ENCODE measurements around the gene CHD6. TPM values are rescaled to one million over a fixed set of nuclear protein-coding genes. Genes with fewer than 3 reads are reported as not detected.
A peak's percentile ranks its signal among the peaks of the same experiment; 100 is the strongest.

CHD6 gene, protein sequence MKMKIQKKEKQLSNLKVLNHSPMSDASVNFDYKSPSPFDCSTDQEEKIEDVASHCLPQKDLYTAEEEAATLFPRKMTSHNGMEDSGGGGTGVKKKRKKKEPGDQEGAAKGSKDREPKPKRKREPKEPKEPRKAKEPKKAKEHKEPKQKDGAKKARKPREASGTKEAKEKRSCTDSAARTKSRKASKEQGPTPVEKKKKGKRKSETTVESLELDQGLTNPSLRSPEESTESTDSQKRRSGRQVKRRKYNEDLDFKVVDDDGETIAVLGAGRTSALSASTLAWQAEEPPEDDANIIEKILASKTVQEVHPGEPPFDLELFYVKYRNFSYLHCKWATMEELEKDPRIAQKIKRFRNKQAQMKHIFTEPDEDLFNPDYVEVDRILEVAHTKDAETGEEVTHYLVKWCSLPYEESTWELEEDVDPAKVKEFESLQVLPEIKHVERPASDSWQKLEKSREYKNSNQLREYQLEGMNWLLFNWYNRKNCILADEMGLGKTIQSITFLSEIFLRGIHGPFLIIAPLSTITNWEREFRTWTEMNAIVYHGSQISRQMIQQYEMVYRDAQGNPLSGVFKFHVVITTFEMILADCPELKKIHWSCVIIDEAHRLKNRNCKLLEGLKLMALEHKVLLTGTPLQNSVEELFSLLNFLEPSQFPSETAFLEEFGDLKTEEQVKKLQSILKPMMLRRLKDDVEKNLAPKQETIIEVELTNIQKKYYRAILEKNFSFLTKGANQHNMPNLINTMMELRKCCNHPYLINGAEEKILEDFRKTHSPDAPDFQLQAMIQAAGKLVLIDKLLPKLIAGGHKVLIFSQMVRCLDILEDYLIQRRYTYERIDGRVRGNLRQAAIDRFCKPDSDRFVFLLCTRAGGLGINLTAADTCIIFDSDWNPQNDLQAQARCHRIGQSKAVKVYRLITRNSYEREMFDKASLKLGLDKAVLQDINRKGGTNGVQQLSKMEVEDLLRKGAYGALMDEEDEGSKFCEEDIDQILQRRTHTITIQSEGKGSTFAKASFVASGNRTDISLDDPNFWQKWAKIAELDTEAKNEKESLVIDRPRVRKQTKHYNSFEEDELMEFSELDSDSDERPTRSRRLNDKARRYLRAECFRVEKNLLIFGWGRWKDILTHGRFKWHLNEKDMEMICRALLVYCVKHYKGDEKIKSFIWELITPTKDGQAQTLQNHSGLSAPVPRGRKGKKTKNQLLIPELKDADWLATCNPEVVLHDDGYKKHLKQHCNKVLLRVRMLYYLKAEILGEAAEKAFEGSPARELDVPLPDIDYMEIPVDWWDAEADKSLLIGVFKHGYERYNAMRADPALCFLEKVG (N-terminal part only)
- 10 to 100 TPM; 25.4 to 62.9 (median 35.3) TPM for total RNA-seq

DNA sequence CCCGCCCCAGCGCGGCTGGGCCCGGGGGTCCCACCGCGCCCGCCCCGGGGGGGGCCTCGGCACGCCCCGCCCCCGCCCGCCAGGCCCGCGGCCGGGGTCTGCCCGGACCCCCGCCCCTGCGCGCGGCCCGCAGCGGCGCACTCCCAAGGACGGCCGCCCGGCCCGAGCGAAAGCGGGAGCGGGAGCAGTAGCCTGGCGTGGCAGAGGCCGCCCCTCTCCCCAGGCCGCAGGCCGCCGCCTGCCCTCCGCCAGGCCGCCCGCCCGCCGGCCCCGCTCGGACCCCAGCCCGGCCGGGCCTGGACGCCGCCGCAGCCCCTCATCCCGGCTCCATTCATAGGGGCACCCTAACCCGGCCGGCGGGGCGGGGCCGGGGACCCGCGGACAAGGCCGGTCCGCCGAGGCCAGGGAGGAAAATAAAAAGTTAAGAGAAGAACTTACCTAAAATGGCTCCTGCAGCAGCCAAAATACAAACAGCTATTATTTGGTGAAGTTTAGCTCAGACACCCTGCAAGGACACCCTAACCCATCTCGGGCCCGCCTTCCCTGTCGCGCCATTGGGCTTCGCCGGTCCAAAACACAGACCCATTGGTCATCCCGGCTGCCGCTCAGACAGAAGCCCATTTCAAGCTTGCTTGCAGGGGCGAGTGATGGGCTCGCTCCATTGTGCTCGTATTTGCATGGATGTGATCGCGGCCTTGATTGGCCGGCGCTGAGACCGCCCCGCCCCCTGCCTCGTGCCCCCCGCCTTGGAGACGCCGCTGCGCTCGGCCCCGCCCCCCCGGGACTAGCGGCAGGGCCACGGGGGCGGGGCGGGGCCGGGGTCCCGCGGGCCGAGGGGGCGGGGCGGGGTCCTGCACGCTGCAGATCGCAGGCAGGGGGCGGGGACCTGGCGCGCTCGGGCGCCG is at the start of gene CHD6:
CHD6 (minus strand) TSS at position 476 of the 905 bp plus-strand sequence. CDS start 67,040 bp downstream, outside the sequence.
- peak within 1 kb of the TSS; percentile 75 to 90 (median 79) for H3K27ac ChIP-seq
- peak within 1 kb of the TSS; percentile 68 to 92 (median 82) for H3K4me3 ChIP-seq
- ATAC-seq (ENCODE audit: low FRiP score in 2 of 2), result peak; percentile 99
- peak; percentile 99 to 100 for DNase-seq
- no peaks in the 10 kb centered on the region for H3K36me3 ChIP-seq
- H3K4me1 ChIP-seq, result peaks cover 16 to 37% (median 18%) of the 10 kb centered on the region in 4 donors
- H3K9me3 ChIP-seq, result no peaks in the 10 kb centered on the region
- WGBS, 2 donors, result 0% methylated on average over 35 of the region's 102 CpGs; no CpG with 5 or more reads in 1 of the 2 donors
- TF ChIP-seq, protein P1, sequence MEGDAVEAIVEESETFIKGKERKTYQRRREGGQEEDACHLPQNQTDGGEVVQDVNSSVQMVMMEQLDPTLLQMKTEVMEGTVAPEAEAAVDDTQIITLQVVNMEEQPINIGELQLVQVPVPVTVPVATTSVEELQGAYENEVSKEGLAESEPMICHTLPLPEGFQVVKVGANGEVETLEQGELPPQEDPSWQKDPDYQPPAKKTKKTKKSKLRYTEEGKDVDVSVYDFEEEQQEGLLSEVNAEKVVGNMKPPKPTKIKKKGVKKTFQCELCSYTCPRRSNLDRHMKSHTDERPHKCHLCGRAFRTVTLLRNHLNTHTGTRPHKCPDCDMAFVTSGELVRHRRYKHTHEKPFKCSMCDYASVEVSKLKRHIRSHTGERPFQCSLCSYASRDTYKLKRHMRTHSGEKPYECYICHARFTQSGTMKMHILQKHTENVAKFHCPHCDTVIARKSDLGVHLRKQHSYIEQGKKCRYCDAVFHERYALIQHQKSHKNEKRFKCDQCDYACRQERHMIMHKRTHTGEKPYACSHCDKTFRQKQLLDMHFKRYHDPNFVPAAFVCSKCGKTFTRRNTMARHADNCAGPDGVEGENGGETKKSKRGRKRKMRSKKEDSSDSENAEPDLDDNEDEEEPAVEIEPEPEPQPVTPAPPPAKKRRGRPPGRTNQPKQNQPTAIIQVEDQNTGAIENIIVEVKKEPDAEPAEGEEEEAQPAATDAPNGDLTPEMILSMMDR (IDR thresholded peaks at IDR 0.05), result peak in 1 of 6 experiments; percentile 20
- peak in 1 of 2 donors; percentile 72 for TF ChIP-seq POLR2AphosphoS5 (IDR thresholded peaks at IDR 0.05)
- TF ChIP-seq POLR2A (IDR thresholded peaks at IDR 0.05), result peak in 2 of 4 donors; percentile 49 to 52
- TF ChIP-seq EP300 (IDR thresholded peaks at IDR 0.05), result no peak
- H3K27me3 ChIP-seq, result no peaks in the 10 kb centered on the region

DNA sequence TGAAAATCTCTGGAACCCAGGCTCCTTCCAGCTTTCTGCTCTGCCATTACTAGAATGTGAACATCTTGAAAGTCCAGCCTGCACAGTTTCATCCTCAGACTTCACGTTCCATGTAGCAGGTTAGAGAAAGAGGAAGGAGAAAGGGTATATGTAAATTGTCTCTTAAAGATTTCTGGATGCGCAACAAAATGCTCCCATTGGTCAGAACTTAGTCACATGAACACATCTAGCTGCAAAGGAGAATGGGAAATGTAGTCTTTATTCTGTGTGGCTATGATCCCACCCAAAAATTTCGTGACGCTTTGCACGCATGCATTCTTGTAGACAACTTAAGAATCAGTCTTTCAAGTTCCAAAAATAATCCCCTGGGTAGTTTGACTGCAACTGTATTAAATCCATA is 46.4 kb upstream of the CHD6 start:
- DNase-seq (no peak), ATAC-seq (ENCODE audit: low FRiP score in 2 of 2) (no peak)
- no peaks in the 10 kb centered on the region for H3K9me3 ChIP-seq
- no peaks in the 10 kb centered on the region for H3K4me1 ChIP-seq
- no peak overlapping the region for H3K4me3 ChIP-seq
- TF ChIP-seq, protein P1 (IDR thresholded peaks at IDR 0.05), result no peak
- TF ChIP-seq EP300 (IDR thresholded peaks at IDR 0.05), result no peak
- no peak for TF ChIP-seq POLR2A (IDR thresholded peaks at IDR 0.05)
- no peak for TF ChIP-seq POLR2AphosphoS5 (IDR thresholded peaks at IDR 0.05)
- H3K36me3 ChIP-seq, result no peaks in the 10 kb centered on the region
- no peaks in the 10 kb centered on the region for H3K27me3 ChIP-seq
- no peak overlapping the region for H3K27ac ChIP-seq
- 49 to 73% methylated on average over 5 of the region's 5 CpGs for WGBS, 2 donors

DNA sequence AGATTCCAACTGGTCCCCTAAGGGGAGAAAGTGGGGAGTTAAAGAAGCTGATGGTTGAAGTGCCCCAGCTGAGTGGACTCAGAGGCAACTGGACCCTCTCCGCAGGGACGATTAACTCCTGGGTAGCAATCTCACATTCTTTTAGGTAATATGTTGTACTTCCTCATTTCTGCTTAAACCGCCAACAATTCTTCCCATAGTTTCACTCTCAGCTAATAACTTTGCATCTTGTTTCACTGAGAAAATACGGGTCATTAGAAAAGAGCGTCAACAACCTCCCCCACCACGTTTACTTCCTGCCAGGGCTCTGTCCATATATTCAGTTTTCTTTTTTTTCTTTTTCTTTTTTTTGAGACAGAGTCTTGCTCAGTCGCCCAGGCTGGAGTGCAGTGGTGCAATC is 39.5 kb upstream of the CHD6 start:
- Histone ChIP-seq H3K4me3 (no peak overlapping the region), H3K36me3 (no peaks in the 10 kb centered on the region), H3K4me1 (no peaks in the 10 kb centered on the region), H3K27ac (no peak overlapping the region), H3K9me3 (no peaks in the 10 kb centered on the region), H3K27me3 (no peaks in the 10 kb centered on the region)
- no peak for TF ChIP-seq EP300 (IDR thresholded peaks at IDR 0.05)
- TF ChIP-seq POLR2A (IDR thresholded peaks at IDR 0.05), result no peak
- no peak for TF ChIP-seq POLR2AphosphoS5 (IDR thresholded peaks at IDR 0.05)
- TF ChIP-seq, protein P1 (IDR thresholded peaks at IDR 0.05), result no peak
- no peak for DNase-seq
- 45 to 57% methylated on average over 7 of the region's 7 CpGs for WGBS, 2 donors
- ATAC-seq (ENCODE audit: low FRiP score in 2 of 2), result no peak

All from upper lobe of left lung (tissue), 6 donors.